Measurements from ENCODE around the gene GALNTL6. TPM values are rescaled to one million over a fixed set of nuclear protein-coding genes. Genes with fewer than 3 reads are reported as not detected.
"Not testable (repeated sequence)": the region's sequence is repeated elsewhere in the genome, so short reads cannot be mapped to it uniquely, and the experiment has no call there.

The GALNTL6 gene
- total RNA-seq, 2 experiments from 2014 or later, result not detected

GRCh38 chr4:172865531-172866127 lies 1052.4 kb downstream of the GALNTL6 start:
- Mint-ChIP-seq H3K27me3 (no peaks in the 10 kb centered on the region), H3K27ac (no peak overlapping the region), H3K4me3 (no peak overlapping the region), H3K36me3 (no peaks in the 10 kb centered on the region), H3K4me1 (no peaks in the 10 kb centered on the region), H3K9me3 (no peaks in the 10 kb centered on the region)
- ATAC-seq (ENCODE audit: low read depth) (no peak), DNase-seq (no peak)
- POLR2A ChIA-PET, result no interaction called here

GRCh38 chr4:172866421-172866820 lies 1053.2 kb downstream of the GALNTL6 start:
- DNase-seq, result no peak
- no peaks in the 10 kb centered on the region for H3K36me3 Mint-ChIP-seq
- H3K27ac Mint-ChIP-seq, result no peak overlapping the region
- H3K27me3 Mint-ChIP-seq, result no peaks in the 10 kb centered on the region
- no peak overlapping the region for H3K4me3 Mint-ChIP-seq
- POLR2A ChIA-PET, result no interaction called here
- H3K9me3 Mint-ChIP-seq, result no peaks in the 10 kb centered on the region
- no peak for ATAC-seq (ENCODE audit: low read depth)
- H3K4me1 Mint-ChIP-seq, result no peaks in the 10 kb centered on the region

- ATAC-seq (ENCODE audit: low read depth), result no peak
- Mint-ChIP-seq H3K27me3 (no peaks in the 10 kb centered on the region), H3K4me1 (no peaks in the 10 kb centered on the region), H3K9me3 (no peaks in the 10 kb centered on the region), H3K27ac (no peak overlapping the region), H3K4me3 (no peak overlapping the region), H3K36me3 (no peaks in the 10 kb centered on the region)
- POLR2A ChIA-PET, result no interaction called here
- DNase-seq, result no peak
These were observed 1054.6 kb downstream of the GALNTL6 start for GRCh38 chr4:172867835-172868234.

- no peak for DNase-seq
- H3K9me3 Mint-ChIP-seq, result no peaks in the 10 kb centered on the region
- POLR2A ChIA-PET, result no interaction called here
These were observed 1055.1 kb downstream of the GALNTL6 start for GRCh38 chr4:172868271-172868670.

GRCh38 chr4:172869621-172870268 lies 1056.5 kb downstream of the GALNTL6 start:
- H3K4me3 Mint-ChIP-seq, result no peak overlapping the region

More at GRCh38 chr4:172868271-172868670, 1055.1 kb downstream of the GALNTL6 start:
- H3K27me3 Mint-ChIP-seq, result no peaks in the 10 kb centered on the region
- H3K4me1 Mint-ChIP-seq, result no peaks in the 10 kb centered on the region
- ATAC-seq (ENCODE audit: low read depth), result no peak
- no peak overlapping the region for H3K27ac Mint-ChIP-seq
- H3K36me3 Mint-ChIP-seq, result no peaks in the 10 kb centered on the region
- no peak overlapping the region for H3K4me3 Mint-ChIP-seq

GRCh38 chr4:172871381-172871780 lies 1058.2 kb downstream of the GALNTL6 start:
- Mint-ChIP-seq H3K9me3 (no peaks in the 10 kb centered on the region), H3K27me3 (no peaks in the 10 kb centered on the region), H3K27ac (no peak overlapping the region), H3K4me1 (no peaks in the 10 kb centered on the region), H3K4me3 (no peak overlapping the region), H3K36me3 (no peaks in the 10 kb centered on the region)
- ATAC-seq (ENCODE audit: low read depth), result no peak
- POLR2A ChIA-PET, result no interaction called here
- DNase-seq, result no peak

More at GRCh38 chr4:172869621-172870268, 1056.5 kb downstream of the GALNTL6 start:
- Mint-ChIP-seq H3K4me1 (no peaks in the 10 kb centered on the region), H3K27me3 (no peaks in the 10 kb centered on the region), H3K36me3 (no peaks in the 10 kb centered on the region), H3K9me3 (no peaks in the 10 kb centered on the region), H3K27ac (no peak overlapping the region)
- POLR2A ChIA-PET, result no interaction called here
- DNase-seq (no peak), ATAC-seq (ENCODE audit: low read depth) (no peak)

- H3K4me3 Mint-ChIP-seq, result no peak overlapping the region
- POLR2A ChIA-PET, result no interaction called here
- H3K4me1 Mint-ChIP-seq, result no peaks in the 10 kb centered on the region
- H3K27me3 Mint-ChIP-seq, result no peaks in the 10 kb centered on the region
- no peaks in the 10 kb centered on the region for H3K9me3 Mint-ChIP-seq
- DNase-seq (no peak), ATAC-seq (ENCODE audit: low read depth) (no peak)
- no peak overlapping the region for H3K27ac Mint-ChIP-seq
- no peaks in the 10 kb centered on the region for H3K36me3 Mint-ChIP-seq
These were observed 1061.7 kb downstream of the GALNTL6 start for GRCh38 chr4:172874944-172875343.

GRCh38 chr4:172876394-172876793 lies 1063.2 kb downstream of the GALNTL6 start:
- no peaks in the 10 kb centered on the region for H3K9me3 Mint-ChIP-seq
- POLR2A ChIA-PET, result no interaction called here
- ATAC-seq (ENCODE audit: low read depth), result no peak
- no peaks in the 10 kb centered on the region for H3K4me1 Mint-ChIP-seq
- H3K4me3 Mint-ChIP-seq, result no peak overlapping the region
- H3K27me3 Mint-ChIP-seq, result no peaks in the 10 kb centered on the region
- H3K27ac Mint-ChIP-seq, result no peak overlapping the region
- no peak for DNase-seq
- no peaks in the 10 kb centered on the region for H3K36me3 Mint-ChIP-seq

GRCh38 chr4:172881645-172882044 lies 1068.4 kb downstream of the GALNTL6 start:
- H3K4me1 Mint-ChIP-seq, result no peaks in the 10 kb centered on the region
- no peaks in the 10 kb centered on the region for H3K36me3 Mint-ChIP-seq
- ATAC-seq (ENCODE audit: low read depth), result no peak
- DNase-seq, result no peak
- H3K27ac Mint-ChIP-seq, result no peak overlapping the region
- POLR2A ChIA-PET, result no interaction called here
- H3K4me3 Mint-ChIP-seq, result no peak overlapping the region
- H3K9me3 Mint-ChIP-seq, result no peaks in the 10 kb centered on the region
- H3K27me3 Mint-ChIP-seq, result no peaks in the 10 kb centered on the region

- H3K27ac Mint-ChIP-seq, result not testable (repeated sequence)
These were observed 1074.2 kb downstream of the GALNTL6 start for GRCh38 chr4:172887358-172887757.

GRCh38 chr4:172887959-172888358 lies 1074.8 kb downstream of the GALNTL6 start:
- no peak for ATAC-seq (ENCODE audit: low read depth)
- H3K4me1 Mint-ChIP-seq, result no peaks in the 10 kb centered on the region

More at GRCh38 chr4:172887358-172887757, 1074.2 kb downstream of the GALNTL6 start:
- H3K4me3 Mint-ChIP-seq; H3K4me1 Mint-ChIP-seq; H3K27me3 Mint-ChIP-seq; DNase-seq; H3K9me3 Mint-ChIP-seq; ATAC-seq (ENCODE audit: low read depth); H3K36me3 Mint-ChIP-seq; POLR2A ChIA-PET: not testable (repeated sequence)

GRCh38 chr4:172892300-172892699 lies 1079.1 kb downstream of the GALNTL6 start:
- DNase-seq, result no peak
- Mint-ChIP-seq H3K27ac (no peak overlapping the region), H3K9me3 (peaks cover 2% of the 10 kb centered on the region), H3K36me3 (no peaks in the 10 kb centered on the region), H3K27me3 (no peaks in the 10 kb centered on the region), H3K4me3 (no peak overlapping the region), H3K4me1 (no peaks in the 10 kb centered on the region)
- POLR2A ChIA-PET, result no interaction called here
- ATAC-seq (ENCODE audit: low read depth), result no peak

More at GRCh38 chr4:172887959-172888358, 1074.8 kb downstream of the GALNTL6 start:
- POLR2A ChIA-PET, result no interaction called here
- H3K4me3 Mint-ChIP-seq, result no peak overlapping the region
- no peaks in the 10 kb centered on the region for H3K36me3 Mint-ChIP-seq
- H3K27ac Mint-ChIP-seq, result no peak overlapping the region
- DNase-seq, result no peak
- peaks cover 2% of the 10 kb centered on the region for H3K9me3 Mint-ChIP-seq
- no peaks in the 10 kb centered on the region for H3K27me3 Mint-ChIP-seq

GRCh38 chr4:172895699-172896098 lies 1082.5 kb downstream of the GALNTL6 start:
- DNase-seq, result no peak
- H3K4me3 Mint-ChIP-seq, result no peak overlapping the region
- POLR2A ChIA-PET, result no interaction called here
- no peaks in the 10 kb centered on the region for H3K9me3 Mint-ChIP-seq
- H3K27ac Mint-ChIP-seq, result no peak overlapping the region
- H3K4me1 Mint-ChIP-seq, result no peaks in the 10 kb centered on the region
- no peaks in the 10 kb centered on the region for H3K36me3 Mint-ChIP-seq
- H3K27me3 Mint-ChIP-seq, result no peaks in the 10 kb centered on the region
- ATAC-seq (ENCODE audit: low read depth), result no peak

GRCh38 chr4:172897046-172897445 lies 1083.8 kb downstream of the GALNTL6 start:
- Mint-ChIP-seq H3K4me1 (no peaks in the 10 kb centered on the region), H3K27me3 (no peaks in the 10 kb centered on the region), H3K9me3 (no peaks in the 10 kb centered on the region), H3K36me3 (no peaks in the 10 kb centered on the region), H3K27ac (no peak overlapping the region), H3K4me3 (no peak overlapping the region)
- DNase-seq, result no peak
- no peak for ATAC-seq (ENCODE audit: low read depth)
- POLR2A ChIA-PET, result no interaction called here
